Measurements from ENCODE around the gene MICAL2. TPM values are rescaled to one million over a fixed set of nuclear protein-coding genes. Genes with fewer than 3 reads are reported as not detected.

The MICAL2 gene
- total and polyA plus RNA-seq, 2 donors (not counting 1 experiment from before 2014, with no cell fraction given) = 0.32 to 0.40 TPM

DNA sequence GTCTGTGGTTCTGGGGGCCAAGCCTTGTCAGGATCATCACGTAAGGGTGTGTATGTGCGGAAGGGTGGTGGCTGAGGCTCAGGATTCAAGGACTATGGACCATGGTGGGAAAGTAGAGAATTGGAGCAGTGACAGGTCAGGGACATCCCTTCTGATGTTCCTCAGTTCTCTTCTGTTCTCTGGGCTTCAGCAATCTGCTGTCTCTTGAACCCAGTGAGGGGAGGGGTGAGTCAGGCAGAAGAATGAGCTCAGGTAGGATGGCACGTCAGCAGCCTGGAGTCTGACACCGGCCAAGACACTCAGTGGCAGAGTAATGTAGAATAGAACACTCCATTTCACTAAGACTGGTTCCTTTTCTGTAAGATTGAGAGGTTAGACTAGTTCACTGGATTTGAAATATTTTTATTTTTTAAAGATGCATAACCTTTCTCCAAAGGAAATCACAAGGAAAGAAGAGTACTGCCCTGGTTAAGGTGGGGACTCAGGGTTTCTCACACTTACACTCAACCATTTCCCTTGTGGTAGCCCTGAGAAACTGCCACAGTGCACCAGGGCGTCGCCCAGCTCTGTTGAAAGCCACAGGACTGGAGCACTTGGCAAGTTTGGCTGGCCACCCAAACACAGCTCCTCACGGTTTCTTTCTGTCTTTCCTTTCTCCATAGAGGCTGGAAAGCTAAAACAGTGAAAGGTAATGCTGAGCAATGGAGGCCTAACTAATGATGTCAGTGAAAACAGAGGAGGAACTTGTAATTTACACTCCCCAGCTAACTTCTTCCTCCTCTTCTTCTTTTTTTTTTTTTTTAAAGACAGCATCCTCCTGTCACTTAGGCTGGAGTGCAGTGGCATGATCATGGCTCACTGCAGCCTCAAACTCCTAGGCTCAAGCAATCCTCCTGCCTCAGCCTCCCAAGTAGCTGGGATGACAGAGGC is 23.1 kb upstream of the MICAL2 start:
- no peaks in the 10 kb centered on the region for H3K79me2 ChIP-seq (ENCODE audit: control insufficient read depth, insufficient read depth, low read length)
- Mint-ChIP-seq H3K27ac (no peak overlapping the region), H3K27me3 (peaks cover 10% of the 10 kb centered on the region), H3K4me1 (peaks cover 7% of the 10 kb centered on the region), H3K4me3 (no peak overlapping the region), H3K9me3 (ENCODE audit: insufficient read depth) (peaks cover 2% of the 10 kb centered on the region)
- H3K4me3 ChIP-seq (ENCODE audit: control extremely low read depth in 1 of 5, extremely low read depth in 1 of 5, insufficient read depth in 1 of 5, low read depth in 2 of 5, low read length in 4 of 5) = no peak overlapping the region
- no peak overlapping the region for H3K27ac ChIP-seq (ENCODE audit: low read length in 2 of 2)
- TF ChIP-seq EZH2 (IDR thresholded peaks at IDR 0.05; ENCODE audit: borderline replicate concordance, insufficient read depth, low read depth, low read length, poor library complexity, severe bottlenecking) = no peak
- TF ChIP-seq, protein P1, sequence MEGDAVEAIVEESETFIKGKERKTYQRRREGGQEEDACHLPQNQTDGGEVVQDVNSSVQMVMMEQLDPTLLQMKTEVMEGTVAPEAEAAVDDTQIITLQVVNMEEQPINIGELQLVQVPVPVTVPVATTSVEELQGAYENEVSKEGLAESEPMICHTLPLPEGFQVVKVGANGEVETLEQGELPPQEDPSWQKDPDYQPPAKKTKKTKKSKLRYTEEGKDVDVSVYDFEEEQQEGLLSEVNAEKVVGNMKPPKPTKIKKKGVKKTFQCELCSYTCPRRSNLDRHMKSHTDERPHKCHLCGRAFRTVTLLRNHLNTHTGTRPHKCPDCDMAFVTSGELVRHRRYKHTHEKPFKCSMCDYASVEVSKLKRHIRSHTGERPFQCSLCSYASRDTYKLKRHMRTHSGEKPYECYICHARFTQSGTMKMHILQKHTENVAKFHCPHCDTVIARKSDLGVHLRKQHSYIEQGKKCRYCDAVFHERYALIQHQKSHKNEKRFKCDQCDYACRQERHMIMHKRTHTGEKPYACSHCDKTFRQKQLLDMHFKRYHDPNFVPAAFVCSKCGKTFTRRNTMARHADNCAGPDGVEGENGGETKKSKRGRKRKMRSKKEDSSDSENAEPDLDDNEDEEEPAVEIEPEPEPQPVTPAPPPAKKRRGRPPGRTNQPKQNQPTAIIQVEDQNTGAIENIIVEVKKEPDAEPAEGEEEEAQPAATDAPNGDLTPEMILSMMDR (IDR thresholded peaks at IDR 0.05) = no peak
- intact Hi-C loops (cut with micrococcal nuclease) = no loop called here
- H3K9ac ChIP-seq (ENCODE audit: low read length) = no peak overlapping the region
- POLR2A ChIA-PET = no interaction called here
- H3K9me3 ChIP-seq (ENCODE audit: control extremely low read depth in 1 of 3, control insufficient read depth in 2 of 3, insufficient read depth in 1 of 3, low read length in 2 of 3) = peaks cover 0 to 4% (median 2%) of the 10 kb centered on the region in 3 donors
- no peaks in the 10 kb centered on the region for H4K20me1 ChIP-seq (ENCODE audit: control insufficient read depth, insufficient read depth, low read length, poor library complexity, severe bottlenecking)
- no peaks in the 10 kb centered on the region for H3K36me3 ChIP-seq (replicated peaks in 1 of 2; ENCODE audit: control extremely low read depth in 1 of 2, control insufficient read depth in 1 of 2, extremely low read depth in 1 of 2, insufficient read depth in 2 of 2, low read length in 1 of 2)
- H2AFZ ChIP-seq (ENCODE audit: insufficient read depth, low read depth, low read length, poor library complexity, severe bottlenecking) = no peak overlapping the region
- 48% methylated on average over 4 of the region's 7 CpGs for WGBS (ENCODE audit: insufficient coverage)
- peaks cover 6 to 7% of the 10 kb centered on the region in 2 donors for H3K4me1 ChIP-seq (ENCODE audit: control insufficient read depth in 2 of 2, insufficient read depth in 2 of 2, low read length in 2 of 2)
- H3K4me2 ChIP-seq (replicated peaks; ENCODE audit: low read depth, low read length, poor library complexity, severe bottlenecking) = no peak overlapping the region
- H3K27me3 ChIP-seq (replicated peaks in 1 of 4; ENCODE audit: control extremely low read depth in 1 of 4, control insufficient read depth in 3 of 4, insufficient read depth in 4 of 4, low read length in 3 of 4) = peaks cover 0 to 4% (median 0%) of the 10 kb centered on the region in 4 experiments
- ATAC-seq (ENCODE audit: low read depth) = no peak
- no peak for DNase-seq
- CTCF ChIA-PET = interaction anchor here (1.4 kb wide), 1 partner anchor 27 kb away, joined by 5 read pairs; no protein-coding TSS in a partner anchor

DNA sequence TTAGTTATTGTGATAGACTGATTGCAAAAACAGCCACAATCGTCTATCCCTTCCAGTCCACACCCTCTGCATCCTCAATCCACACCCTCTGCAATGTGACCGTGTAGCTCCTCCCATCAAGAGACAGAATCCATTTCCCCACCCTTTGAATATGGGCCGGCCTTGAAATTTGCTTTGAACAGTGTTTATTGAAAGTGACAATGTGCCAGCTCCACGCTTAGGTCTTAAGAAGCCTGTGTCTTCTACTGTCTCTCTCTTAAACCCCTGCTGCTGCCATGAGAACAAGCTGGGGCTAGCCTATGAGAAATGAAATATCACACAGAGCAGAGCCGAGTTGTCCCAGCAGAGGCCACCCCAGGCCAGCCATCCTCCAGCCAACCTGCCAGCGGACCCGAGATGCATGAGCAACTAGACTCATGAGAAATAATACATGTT is 22.3 kb upstream of the MICAL2 start:
- Mint-ChIP-seq H3K4me3 (no peak overlapping the region), H3K27me3 (peaks cover 10% of the 10 kb centered on the region), H3K4me1 (peaks cover 7% of the 10 kb centered on the region), H3K9me3 (ENCODE audit: insufficient read depth) (peaks cover 2% of the 10 kb centered on the region), H3K27ac (no peak overlapping the region)
- peaks cover 0 to 4% (median 0%) of the 10 kb centered on the region in 4 experiments for H3K27me3 ChIP-seq (replicated peaks in 1 of 4; ENCODE audit: control extremely low read depth in 1 of 4, control insufficient read depth in 3 of 4, insufficient read depth in 4 of 4, low read length in 3 of 4)
- ChIA-PET POLR2A (no interaction called here), CTCF (interaction anchor here (1.4 kb wide), 1 partner anchor 28 kb away, joined by 5 read pairs; no protein-coding TSS in a partner anchor)
- no peaks in the 10 kb centered on the region for H3K36me3 ChIP-seq (replicated peaks in 1 of 2; ENCODE audit: control extremely low read depth in 1 of 2, control insufficient read depth in 1 of 2, extremely low read depth in 1 of 2, insufficient read depth in 2 of 2, low read length in 1 of 2)
- H4K20me1 ChIP-seq (ENCODE audit: control insufficient read depth, insufficient read depth, low read length, poor library complexity, severe bottlenecking) = no peaks in the 10 kb centered on the region
- H3K4me2 ChIP-seq (replicated peaks; ENCODE audit: low read depth, low read length, poor library complexity, severe bottlenecking) = no peak overlapping the region
- no peak overlapping the region for H3K9ac ChIP-seq (ENCODE audit: low read length)
- ATAC-seq (ENCODE audit: low read depth) (no peak), DNase-seq (no peak)
- intact Hi-C loops (cut with micrococcal nuclease) = no loop called here
- H3K4me1 ChIP-seq (ENCODE audit: control insufficient read depth in 2 of 2, insufficient read depth in 2 of 2, low read length in 2 of 2) = peaks cover 6 to 7% of the 10 kb centered on the region in 2 donors
- TF ChIP-seq EZH2 (IDR thresholded peaks at IDR 0.05; ENCODE audit: borderline replicate concordance, insufficient read depth, low read depth, low read length, poor library complexity, severe bottlenecking) = no peak
- TF ChIP-seq, protein P1 (IDR thresholded peaks at IDR 0.05) = no peak
- no peaks in the 10 kb centered on the region for H3K79me2 ChIP-seq (ENCODE audit: control insufficient read depth, insufficient read depth, low read length)
- H2AFZ ChIP-seq (ENCODE audit: insufficient read depth, low read depth, low read length, poor library complexity, severe bottlenecking) = no peak overlapping the region
- H3K27ac ChIP-seq (ENCODE audit: low read length in 2 of 2) = no peak overlapping the region
- WGBS (ENCODE audit: insufficient coverage) = 86% methylated on average over 1 of the region's 7 CpGs
- no peak overlapping the region for H3K4me3 ChIP-seq (ENCODE audit: control extremely low read depth in 1 of 5, extremely low read depth in 1 of 5, insufficient read depth in 1 of 5, low read depth in 2 of 5, low read length in 4 of 5)
- peaks cover 0 to 4% (median 2%) of the 10 kb centered on the region in 3 donors for H3K9me3 ChIP-seq (ENCODE audit: control extremely low read depth in 1 of 3, control insufficient read depth in 2 of 3, insufficient read depth in 1 of 3, low read length in 2 of 3)

Measured in B cell (primary cell).